Kasumi-1 (cell line): ENCODE measurements around the gene C9orf43.
"Not testable (repeated sequence)": the region's sequence is repeated elsewhere in the genome, so short reads cannot be mapped to it uniquely, and the experiment has no call there.

ENCODE experiments used
- DNase-seq, 2 experiments: peaks; one replicate each; lab custom pipeline; 2025; lab: John Stamatoyannopoulos, UW

C9orf43 gene

DNA sequence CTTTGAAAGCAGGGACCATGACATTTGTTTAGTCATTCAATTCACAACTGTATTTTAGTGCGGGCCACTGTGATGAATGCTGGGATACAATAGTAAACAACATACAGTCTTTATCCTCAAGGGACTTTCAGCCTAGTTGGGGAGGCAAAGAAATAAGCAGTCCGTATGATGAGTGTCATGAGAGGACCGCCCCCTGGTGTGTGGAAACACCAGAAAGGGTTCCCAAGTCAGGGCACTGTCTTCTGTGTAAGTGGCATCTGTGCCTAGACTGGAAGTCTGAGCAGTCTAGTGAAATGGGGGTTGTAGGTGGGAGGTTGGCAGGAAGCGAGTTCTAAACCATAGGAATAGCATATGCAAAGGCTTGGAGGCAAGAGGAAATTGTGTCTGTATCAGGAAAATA, 6.8 kb downstream of the C9orf43 start:
- DNase-seq: no peak

DNA sequence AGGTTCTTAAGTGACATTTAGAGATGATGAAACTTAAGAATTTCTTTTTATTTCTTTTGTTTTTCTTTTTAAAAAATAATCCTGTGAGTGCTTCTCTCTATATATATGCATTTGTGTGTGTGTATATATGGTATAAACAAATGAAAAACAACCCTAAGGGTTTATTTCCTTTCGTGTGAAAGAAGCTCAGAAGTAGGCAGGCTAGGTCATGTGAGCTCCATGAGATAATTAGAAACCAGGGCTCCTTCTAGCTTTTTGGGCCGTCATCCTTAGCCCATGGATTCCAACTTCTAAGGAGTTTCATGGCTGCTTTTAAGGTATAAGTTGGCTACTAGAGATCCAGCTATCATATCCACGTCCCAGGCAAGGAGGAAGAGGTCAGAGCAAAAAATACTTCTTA, 11.2 kb downstream of the C9orf43 start:
- DNase-seq: no peak

DNA sequence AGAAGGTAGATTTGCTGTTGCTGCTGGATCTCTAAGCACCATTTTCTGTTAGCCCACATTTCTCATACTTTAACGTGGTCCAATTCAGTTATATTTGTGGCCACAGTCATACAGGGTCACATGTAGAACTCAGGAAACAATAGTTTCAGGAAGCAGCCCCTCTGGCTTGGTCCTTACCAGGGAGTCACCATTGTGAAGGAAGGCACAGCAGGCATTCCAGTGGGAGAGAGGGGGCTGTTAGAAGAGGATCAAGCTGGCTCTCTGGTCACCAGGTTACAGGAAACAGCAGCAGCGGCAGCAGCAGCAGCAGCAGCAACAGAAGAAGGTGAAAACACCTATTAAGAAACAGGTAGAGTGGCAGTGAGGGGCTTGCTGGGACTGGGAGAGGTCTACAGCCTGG, 14.5 kb downstream of the C9orf43 start:
- peak in 1 of 2 experiments; percentile 22 for DNase-seq

- no peak for DNase-seq
These were observed 16.2 kb downstream of the C9orf43 start for GRCh38 chr9:113426701-113427100.

DNA sequence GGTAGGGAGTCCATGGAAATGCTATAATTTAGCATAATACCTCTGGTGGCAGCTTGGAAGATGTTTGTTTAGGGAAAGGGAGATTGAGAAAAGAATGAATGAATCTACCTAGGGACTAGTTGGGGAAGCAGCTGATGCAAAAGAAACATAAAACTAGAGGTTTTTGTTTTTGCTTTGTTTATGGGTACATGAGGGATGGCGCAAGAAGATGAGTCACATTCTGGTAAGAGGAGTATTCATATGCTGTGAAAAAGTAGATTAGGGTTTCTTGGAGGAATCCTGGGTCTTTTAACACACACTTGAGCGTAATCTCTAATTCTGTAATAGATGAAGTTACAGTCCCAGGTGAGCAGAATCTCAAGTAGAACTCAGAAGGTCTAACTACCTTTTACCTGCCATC, 17.1 kb downstream of the C9orf43 start:
- no peak for DNase-seq

GRCh38 chr9:113428062-113428615, 17.6 kb downstream of the C9orf43 start:
- no peak for DNase-seq

GRCh38 chr9:113431191-113431590, 20.6 kb downstream of the C9orf43 start:
- DNase-seq: no peak

- no peak for DNase-seq
These were observed 26.4 kb downstream of the C9orf43 start for GRCh38 chr9:113436728-113437515.

GRCh38 chr9:113437716-113438115, 27.2 kb downstream of the C9orf43 start:
- DNase-seq: not testable (repeated sequence)

DNA sequence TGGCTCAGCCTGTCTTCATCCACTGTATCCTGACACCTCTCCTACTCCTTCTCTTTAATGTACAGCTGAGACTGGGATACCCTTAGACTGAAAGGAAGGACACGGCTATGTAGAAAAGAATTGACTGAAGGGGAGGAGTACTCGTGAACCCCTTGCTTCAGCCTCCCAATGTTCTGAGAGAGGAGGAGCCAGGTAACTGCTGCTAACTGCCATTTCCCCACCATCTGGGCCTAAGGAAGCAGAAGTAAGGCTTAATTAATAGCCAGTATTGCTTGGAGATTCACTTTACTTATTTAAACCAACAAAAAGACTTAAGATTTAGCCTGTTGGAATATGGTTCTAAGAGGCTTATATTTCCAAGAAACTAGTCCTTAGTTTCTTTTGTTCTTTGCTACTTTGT, 34.2 kb downstream of the C9orf43 start:
- DNase-seq: peak; percentile 61 to 64

DNA sequence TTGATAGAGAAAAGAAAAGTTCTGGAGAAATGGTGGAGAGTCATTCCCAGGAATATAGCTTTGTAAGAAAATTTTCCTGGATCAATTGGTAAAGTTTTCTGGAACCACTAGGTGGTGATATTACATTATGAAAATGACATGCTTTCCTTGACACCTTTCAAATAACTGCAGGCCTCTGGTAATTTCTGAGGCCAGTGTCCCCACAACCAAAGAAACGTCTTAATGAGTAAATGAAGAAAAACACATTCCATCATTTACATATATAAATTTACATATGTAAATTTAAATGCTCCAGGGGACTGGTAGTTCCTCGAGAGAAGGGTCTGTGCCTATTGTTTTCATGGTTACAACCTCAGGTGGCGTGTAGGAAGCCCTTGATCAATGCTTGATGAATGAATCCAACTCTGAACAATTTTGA, 35.8 kb downstream of the C9orf43 start:
- peak; percentile 38 to 45 for DNase-seq

GRCh38 chr9:113449376-113449775, 38.8 kb downstream of the C9orf43 start:
- DNase-seq: no peak

DNA sequence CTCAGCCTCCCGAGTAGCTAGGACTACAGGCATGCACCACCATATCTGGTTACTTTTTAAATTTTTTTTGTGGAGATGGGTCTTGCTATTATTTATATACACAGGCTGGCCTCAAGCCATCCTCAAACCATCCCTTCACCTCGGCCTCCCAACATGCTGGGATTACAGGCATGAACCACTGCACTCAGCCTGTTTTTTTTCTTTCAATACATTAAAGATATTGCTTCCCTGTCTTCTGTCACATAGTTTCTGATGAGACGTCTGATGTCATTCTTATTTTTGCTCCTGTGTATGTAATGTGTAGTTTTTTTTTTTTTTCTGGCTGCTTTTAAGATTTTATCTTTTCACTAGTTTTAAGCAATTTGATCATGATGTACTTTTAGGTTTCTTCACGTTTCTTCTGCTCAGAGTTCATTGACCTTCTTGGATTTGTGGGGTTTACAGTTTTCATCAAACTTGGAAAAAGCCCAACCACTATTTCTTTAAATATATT, 41.6 kb downstream of the C9orf43 start:
- DNase-seq: no peak

GRCh38 chr9:113454914-113455761, 44.6 kb downstream of the C9orf43 start:
- DNase-seq: no peak

GRCh38 chr9:113456235-113456634, 45.7 kb downstream of the C9orf43 start:
- DNase-seq: no peak

DNA sequence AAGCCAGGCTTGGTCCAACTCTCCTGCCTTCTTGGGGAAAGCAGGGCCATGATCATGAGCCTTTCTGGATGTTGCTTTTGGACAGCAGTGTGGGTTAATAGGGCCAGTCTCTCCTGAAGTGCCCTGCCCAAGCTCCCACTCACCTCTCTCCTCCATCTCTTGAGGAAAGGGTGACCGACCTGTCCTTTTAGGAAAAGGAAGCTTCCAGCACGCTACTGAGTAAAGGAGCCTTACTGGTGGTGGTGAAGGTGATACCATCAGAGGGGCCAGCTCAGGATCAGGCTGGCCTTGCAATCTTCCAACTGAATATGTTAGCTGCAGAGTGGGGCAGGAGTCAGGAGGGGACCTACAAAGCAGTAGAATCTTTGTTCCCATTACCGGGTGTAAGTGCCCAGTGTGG, 50.7 kb downstream of the C9orf43 start:
- DNase-seq: no peak

GRCh38 chr9:113461943-113462342, 51.4 kb downstream of the C9orf43 start:
- no peak for DNase-seq

DNA sequence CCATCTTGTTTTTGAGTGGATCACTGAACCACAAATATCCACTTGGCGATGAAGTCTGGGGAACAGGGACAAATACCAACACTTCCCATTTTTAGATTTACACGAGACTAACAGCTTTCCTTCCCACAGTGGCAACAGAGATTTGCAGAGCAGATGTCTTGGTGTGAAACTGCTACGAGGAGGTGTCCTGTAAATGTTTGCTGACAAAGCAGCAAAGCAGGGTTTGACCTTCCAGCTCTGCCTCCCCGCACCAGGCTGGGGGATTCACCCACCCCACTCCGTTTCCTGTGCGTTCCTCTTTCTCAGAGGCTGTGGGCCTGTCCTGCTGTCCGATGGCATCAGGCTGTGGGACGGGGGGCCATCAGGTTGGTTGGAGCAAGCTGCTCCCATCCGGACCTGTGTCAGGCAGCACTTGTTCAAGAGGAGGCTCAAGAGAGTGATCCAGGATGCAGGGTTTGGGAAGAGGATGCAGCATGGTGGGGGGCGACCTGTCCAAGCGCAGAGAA, 52.3 kb downstream of the C9orf43 start:
- no peak for DNase-seq

GRCh38 chr9:113463418-113464285, 53.1 kb downstream of the C9orf43 start, which contains the start of gene RGS3:
TSS of gene RGS3 (plus strand) at chr9:113463727. CDS start at chr9:113463803, 76 bp downstream.
- DNase-seq: no peak

- no peak for DNase-seq
These were observed 53.7 kb downstream of the C9orf43 start for GRCh38 chr9:113464286-113464660.

- no peak for DNase-seq
These were observed 55.1 kb downstream of the C9orf43 start for GRCh38 chr9:113465599-113466140.
